Thyroid gland (tissue), 4 donors: ENCODE data around the gene SCAPER.

Source experiments
- POLR2A ChIP-seq, 2 donors: fragments of 450-650 bp; IDR thresholded peaks; one replicate each; pipeline ENCODE4 v1.6.1; 2017; ENCODE audit warnings: antibody characterized with exemption in 2 of 2, mild to moderate bottlenecking in 2 of 2, moderate library complexity in 1 of 2
- TF ChIP-seq, protein P1 (sequence below), 6 experiments: fragments of 200-600 bp in 3 of 6; fragments of 450-650 bp in 3 of 6; sonication (generic) in 3 of 6; IDR thresholded peaks; one replicate each; pipeline ENCODE4 v1.5.1; 2016 to 2019; ENCODE audit warnings: antibody characterized with exemption in 6 of 6, mild to moderate bottlenecking in 2 of 6, inconsistent platforms in 1 of 6, moderate library complexity in 1 of 6

DNA sequence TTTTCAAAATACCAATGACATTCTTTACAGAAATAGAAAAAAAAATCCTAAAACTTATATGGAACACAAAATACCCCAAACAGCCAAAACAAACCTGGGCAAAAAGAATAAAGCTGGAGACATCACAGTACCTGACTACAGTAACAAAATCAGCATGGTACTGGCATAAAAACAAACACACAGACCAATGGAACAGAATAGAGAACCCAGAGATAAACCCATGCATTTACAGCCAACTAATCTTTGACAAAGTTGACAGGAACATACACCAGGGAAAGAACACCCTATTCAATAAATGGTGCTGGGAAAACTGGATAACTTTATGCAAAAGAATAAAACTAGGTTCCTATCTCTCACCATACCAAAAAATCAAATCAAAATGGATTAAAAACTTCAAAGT is 36.4 kb downstream of the SCAPER start:
- TF ChIP-seq, protein P1, sequence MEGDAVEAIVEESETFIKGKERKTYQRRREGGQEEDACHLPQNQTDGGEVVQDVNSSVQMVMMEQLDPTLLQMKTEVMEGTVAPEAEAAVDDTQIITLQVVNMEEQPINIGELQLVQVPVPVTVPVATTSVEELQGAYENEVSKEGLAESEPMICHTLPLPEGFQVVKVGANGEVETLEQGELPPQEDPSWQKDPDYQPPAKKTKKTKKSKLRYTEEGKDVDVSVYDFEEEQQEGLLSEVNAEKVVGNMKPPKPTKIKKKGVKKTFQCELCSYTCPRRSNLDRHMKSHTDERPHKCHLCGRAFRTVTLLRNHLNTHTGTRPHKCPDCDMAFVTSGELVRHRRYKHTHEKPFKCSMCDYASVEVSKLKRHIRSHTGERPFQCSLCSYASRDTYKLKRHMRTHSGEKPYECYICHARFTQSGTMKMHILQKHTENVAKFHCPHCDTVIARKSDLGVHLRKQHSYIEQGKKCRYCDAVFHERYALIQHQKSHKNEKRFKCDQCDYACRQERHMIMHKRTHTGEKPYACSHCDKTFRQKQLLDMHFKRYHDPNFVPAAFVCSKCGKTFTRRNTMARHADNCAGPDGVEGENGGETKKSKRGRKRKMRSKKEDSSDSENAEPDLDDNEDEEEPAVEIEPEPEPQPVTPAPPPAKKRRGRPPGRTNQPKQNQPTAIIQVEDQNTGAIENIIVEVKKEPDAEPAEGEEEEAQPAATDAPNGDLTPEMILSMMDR (IDR thresholded peaks at IDR 0.05): no peak
- TF ChIP-seq POLR2A (IDR thresholded peaks at IDR 0.05): no peak
